GM18502 (cell line): Measurements from ENCODE around the gene SLC10A3.
"Not testable (repeated sequence)": the region's sequence is repeated elsewhere in the genome, so short reads cannot be mapped to it uniquely, and the experiment has no call there.

ENCODE experiments used
- ATAC-seq: cut with Tn5 transposase; IDR thresholded peaks from one replicate; pipeline ENCODE4 v1.9.1; 2021; ENCODE audit warnings: mild to moderate bottlenecking; ENCODE audit not compliant: unreplicated experiment, poor library complexity

SLC10A3 gene

GRCh38 chrX:154512879-154513553, 22.6 kb upstream of the SLC10A3 start:
- no peak for ATAC-seq

GRCh38 chrX:154511761-154512160, 21.3 kb upstream of the SLC10A3 start:
- ATAC-seq: no peak

- ATAC-seq: no peak
These were observed 19.0 kb upstream of the SLC10A3 start for GRCh38 chrX:154509455-154509854.

- no peak for ATAC-seq
These were observed 17.9 kb upstream of the SLC10A3 start for GRCh38 chrX:154508384-154508745.

- ATAC-seq: no peak
These were observed 17.4 kb upstream of the SLC10A3 start for GRCh38 chrX:154507673-154508383.

- no peak for ATAC-seq
These were observed 16.3 kb upstream of the SLC10A3 start for GRCh38 chrX:154506483-154507332.

GRCh38 chrX:154505734-154506133, 15.3 kb upstream of the SLC10A3 start:
- no peak for ATAC-seq

- ATAC-seq: no peak
These were observed 12.6 kb upstream of the SLC10A3 start for GRCh38 chrX:154502989-154503388.

- no peak for ATAC-seq
These were observed 11.7 kb upstream of the SLC10A3 start for GRCh38 chrX:154502098-154502497.

- not testable (repeated sequence) for ATAC-seq
These were observed 11.0 kb upstream of the SLC10A3 start for GRCh38 chrX:154501423-154501822.

- ATAC-seq: not testable (repeated sequence)
These were observed 6.2 kb upstream of the SLC10A3 start for GRCh38 chrX:154496591-154497137.

GRCh38 chrX:154495472-154495922, 5.1 kb upstream of the SLC10A3 start:
- ATAC-seq: no peak

GRCh38 chrX:154494715-154495114, 4.3 kb upstream of the SLC10A3 start:
- ATAC-seq: no peak

- ATAC-seq: peak; percentile 16
These were observed 412 bp downstream of the SLC10A3 start for GRCh38 chrX:154490021-154490413.

- ATAC-seq: no peak
These were observed 1.2 kb downstream of the SLC10A3 start for GRCh38 chrX:154489182-154489581.

GRCh38 chrX:154488336-154489075, 1.9 kb downstream of the SLC10A3 start:
- ATAC-seq: no peak

- ATAC-seq: no peak
These were observed 2.7 kb downstream of the SLC10A3 start for GRCh38 chrX:154487518-154488290.

- ATAC-seq: peak; percentile 31
These were observed 3.8 kb downstream of the SLC10A3 start, which contains the start of gene UBL4A for GRCh38 chrX:154486396-154487207. Gene UBL4A (minus strand): TSS chrX:154486615. CDS start chrX:154486584, 31 bp downstream.
